Measurements from ENCODE around the gene MINAR1.

DNA sequence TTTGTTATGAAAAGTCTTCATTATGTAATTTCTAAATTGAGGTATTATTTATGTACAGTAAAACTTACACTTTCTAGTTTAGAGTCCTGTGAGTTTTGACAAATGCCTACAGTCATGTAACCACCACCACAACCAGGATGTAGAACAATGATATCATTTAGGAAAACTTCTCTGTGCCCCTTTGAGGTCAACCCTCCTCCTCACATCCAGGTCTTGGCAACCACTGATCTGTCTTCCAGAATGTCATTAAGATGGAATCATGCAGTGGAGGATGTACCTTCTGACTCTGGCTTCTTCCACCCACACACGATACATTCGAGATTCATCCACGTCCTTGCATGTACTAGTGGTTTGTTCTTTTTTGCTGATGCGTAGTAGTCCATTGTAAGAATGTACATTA lies 23.2 kb downstream of the MINAR1 start:
- TF ChIP-seq POLR2A (IDR thresholded peaks at IDR 0.05; ENCODE audit: low read depth, low read length) (no peak), POLR2AphosphoS5 (IDR thresholded peaks at IDR 0.05; ENCODE audit: low read depth, low read length) (no peak), TAF1 (IDR thresholded peaks at IDR 0.05; ENCODE audit: borderline replicate concordance, low read depth, low read length) (no peak)
